Left lung (tissue), 10 donors: ENCODE data around the gene SLC38A6. TPM values are rescaled to one million over a fixed set of nuclear protein-coding genes. Genes with fewer than 3 reads are reported as not detected.

Experiments used
- ATAC-seq: fragments of 200-7000 bp; cut with Tn5 transposase; one replicate; pipeline ENCODE4 v1.9.1; 2020; ENCODE audit warnings: moderate library complexity
- DNase-seq, 4 donors: peaks; one replicate each; pipeline ENCODE4 v3.0.0-alpha.2; 2013 to 2020
- H3K27ac ChIP-seq, 2 donors: fragments of 200-600 bp; sonication (generic) in 1 of 2; one replicate each; pipeline versions ENCODE4 v1.5.0 to v1.8.0; 2020 to 2021
- H3K27me3 ChIP-seq, 2 donors: fragments of 200-600 bp; sonication (generic) in 1 of 2; one replicate each; pipeline versions ENCODE4 v1.5.0 to v1.8.0; 2020 to 2021
- H3K36me3 ChIP-seq, 2 donors: fragments of 200-600 bp; sonication (generic) in 1 of 2; one replicate each; pipeline versions ENCODE4 v1.5.0 to v1.8.0; 2020 to 2021
- H3K4me1 ChIP-seq, 2 donors: fragments of 200-600 bp; one replicate each; pipeline ENCODE4 v1.8.0; 2021
- H3K4me3 ChIP-seq, 2 donors: fragments of 200-600 bp; sonication (generic) in 1 of 2; one replicate each; pipeline versions ENCODE4 v1.5.0 to v1.8.0; 2020 to 2021; ENCODE audit warnings: mild to moderate bottlenecking in 1 of 2
- H3K9me3 ChIP-seq, 2 donors: fragments of 200-600 bp; sonication (generic) in 1 of 2; one replicate each; pipeline versions ENCODE4 v1.5.0 to v1.8.0; 2020 to 2021
- intact Hi-C, 2 donors: fragments of 100-400 bp; cut with DNase I; formaldehyde crosslinking; loops; one replicate each; pipeline versions ENCODE4 v1.11.2 to v1.14.2; 2022
- polyA plus RNA-seq, 6 donors: library from polyadenylated mRNA; unstranded; fragments of 120-200 nt; gene quantifications; one replicate each; pipeline ENCODE4 v1.2.1, GENCODE V29; 2013; ENCODE audit not compliant: insufficient read length in 6 of 6
- total RNA-seq, 2 donors: library from RNA; stranded (reverse); fragmentation: NEBNext Ultra II Directional; extraction: Animal tissue kit (Norgen Biotek cat#: 25700); gene quantifications; one replicate each; pipeline ENCODE4 v1.2.1, GENCODE V29; 2021
- TF ChIP-seq, protein P1 (sequence below), 2 donors: fragments of 200-600 bp; sonication (generic) in 1 of 2; IDR thresholded peaks; one replicate each; pipeline versions ENCODE4 v1.5.0 to v1.8.0; 2021; ENCODE audit warnings: antibody characterized with exemption in 2 of 2
- donor health status: DM: no; HTN: yes; CAD: no.
- donor health status: DM: no; HTN: no; CAD: no.

SLC38A6 gene
- total and polyA plus RNA-seq, 8 donors: 22.4 to 35.2 (median 27.6) TPM

DNA sequence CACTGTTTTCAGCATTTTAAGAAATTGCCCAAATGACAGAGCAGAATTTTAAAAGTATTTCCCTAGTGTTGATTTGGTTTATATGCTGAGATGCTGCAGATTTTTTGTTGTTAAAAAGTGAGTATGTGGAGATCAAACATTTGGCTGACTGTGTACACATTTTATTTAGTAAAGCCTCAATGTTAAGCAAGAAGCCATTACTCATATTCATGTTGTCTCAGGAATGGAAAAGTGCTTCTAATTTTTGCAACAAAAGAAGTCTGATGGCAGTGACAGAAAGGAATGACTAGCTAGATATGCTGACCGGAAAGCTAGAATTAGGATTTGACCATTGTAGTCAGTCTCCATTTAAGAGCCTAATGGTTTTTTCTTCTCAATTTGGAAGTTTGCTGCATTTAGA lies 22.5 kb downstream of the SLC38A6 start:
- Histone ChIP-seq H3K27me3 (no peaks in the 10 kb centered on the region), H3K4me1 (peaks cover 0 to 3% of the 10 kb centered on the region in 2 donors), H3K4me3 (no peak overlapping the region), H3K9me3 (peaks cover 0 to 4% of the 10 kb centered on the region in 2 donors), H3K36me3 (peaks cover 0 to 5% of the 10 kb centered on the region in 2 donors), H3K27ac (no peak overlapping the region)
- DNase-seq: no peak
- no peak for ATAC-seq
- intact Hi-C loops: no loop called here
- TF ChIP-seq, protein P1, sequence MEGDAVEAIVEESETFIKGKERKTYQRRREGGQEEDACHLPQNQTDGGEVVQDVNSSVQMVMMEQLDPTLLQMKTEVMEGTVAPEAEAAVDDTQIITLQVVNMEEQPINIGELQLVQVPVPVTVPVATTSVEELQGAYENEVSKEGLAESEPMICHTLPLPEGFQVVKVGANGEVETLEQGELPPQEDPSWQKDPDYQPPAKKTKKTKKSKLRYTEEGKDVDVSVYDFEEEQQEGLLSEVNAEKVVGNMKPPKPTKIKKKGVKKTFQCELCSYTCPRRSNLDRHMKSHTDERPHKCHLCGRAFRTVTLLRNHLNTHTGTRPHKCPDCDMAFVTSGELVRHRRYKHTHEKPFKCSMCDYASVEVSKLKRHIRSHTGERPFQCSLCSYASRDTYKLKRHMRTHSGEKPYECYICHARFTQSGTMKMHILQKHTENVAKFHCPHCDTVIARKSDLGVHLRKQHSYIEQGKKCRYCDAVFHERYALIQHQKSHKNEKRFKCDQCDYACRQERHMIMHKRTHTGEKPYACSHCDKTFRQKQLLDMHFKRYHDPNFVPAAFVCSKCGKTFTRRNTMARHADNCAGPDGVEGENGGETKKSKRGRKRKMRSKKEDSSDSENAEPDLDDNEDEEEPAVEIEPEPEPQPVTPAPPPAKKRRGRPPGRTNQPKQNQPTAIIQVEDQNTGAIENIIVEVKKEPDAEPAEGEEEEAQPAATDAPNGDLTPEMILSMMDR (IDR thresholded peaks at IDR 0.05): no peak

DNA sequence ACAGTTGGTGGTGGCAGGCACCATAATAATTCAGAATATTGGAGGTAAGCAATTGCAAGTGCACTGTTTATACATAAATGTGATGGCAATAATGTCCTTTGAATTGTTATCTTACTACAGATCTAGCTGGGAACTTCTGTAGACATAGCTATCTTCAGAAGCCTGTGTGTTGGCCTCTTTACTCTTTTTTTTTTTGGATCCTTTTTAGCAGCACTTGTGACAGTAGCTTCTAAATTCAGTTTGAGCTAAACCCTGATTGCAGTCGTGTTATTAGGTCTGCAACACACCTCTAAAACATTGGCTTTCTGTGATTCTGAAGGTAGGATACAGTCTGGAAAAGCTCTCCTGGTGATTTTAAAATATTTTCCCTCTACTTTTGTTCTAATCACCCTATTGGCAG lies 38.5 kb downstream of the SLC38A6 start:
- TF ChIP-seq, protein P1 (IDR thresholded peaks at IDR 0.05): no peak
- intact Hi-C loops: no loop called here
- Histone ChIP-seq H3K4me3 (no peak overlapping the region), H3K36me3 (no peaks in the 10 kb centered on the region), H3K27me3 (no peaks in the 10 kb centered on the region), H3K27ac (no peak overlapping the region), H3K9me3 (peaks cover 0 to 5% of the 10 kb centered on the region in 2 donors), H3K4me1 (no peaks in the 10 kb centered on the region)
- no peak for ATAC-seq
- no peak for DNase-seq

DNA sequence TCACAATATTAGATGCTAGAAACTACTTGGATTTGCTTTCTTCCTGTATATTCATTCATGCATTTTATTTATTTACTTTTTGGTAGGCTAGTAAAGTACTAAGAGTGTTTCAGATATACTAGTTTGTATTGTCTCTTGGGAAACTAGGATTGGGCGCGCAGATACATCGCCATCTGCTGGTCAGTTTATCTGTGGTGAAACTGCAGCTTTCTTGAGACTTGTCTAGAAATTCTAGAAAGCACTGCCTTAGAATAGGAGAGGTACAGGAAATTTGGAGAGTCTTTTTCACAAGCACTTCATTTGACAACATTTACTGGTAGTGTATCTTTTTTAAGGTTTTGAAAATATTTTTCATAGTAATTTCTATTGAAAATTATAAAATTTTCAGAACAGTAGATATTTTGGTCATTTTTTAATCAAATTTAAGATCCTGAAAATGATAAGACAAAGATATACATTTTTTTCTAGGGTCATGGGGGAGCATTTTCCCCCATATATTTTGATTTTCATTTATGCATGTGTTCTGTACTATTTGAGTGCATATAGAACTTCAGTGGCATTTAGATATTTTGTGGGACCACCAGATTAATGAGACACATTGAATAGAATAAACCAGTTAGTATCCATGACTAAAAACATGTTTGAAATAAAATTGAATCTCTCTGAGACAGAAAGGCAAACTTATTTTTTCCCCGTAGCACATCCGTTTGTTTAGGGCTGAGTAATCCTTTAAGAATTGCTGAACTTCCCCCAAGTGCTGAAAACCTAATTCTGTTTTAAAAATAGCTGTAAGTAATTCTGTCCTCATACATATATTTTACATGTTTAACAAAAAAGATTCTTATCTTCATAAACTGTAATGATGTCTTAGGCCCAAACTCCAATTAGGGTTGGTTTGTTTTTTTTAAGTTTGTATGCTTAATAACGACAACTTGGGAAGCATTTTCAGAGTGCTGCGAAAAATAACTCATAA lies 44.5 kb downstream of the SLC38A6 start:
- H3K4me3 ChIP-seq: no peak overlapping the region
- ATAC-seq (peak; percentile 93), DNase-seq (peak in 3 of 4 donors; percentile 44 to 78 (median 56))
- H3K27ac ChIP-seq: peak overlapping the region in 1 of 2 donors; percentile 14
- H3K9me3 ChIP-seq: no peaks in the 10 kb centered on the region
- no peaks in the 10 kb centered on the region for H3K36me3 ChIP-seq
- H3K4me1 ChIP-seq: peaks cover 8 to 12% of the 10 kb centered on the region in 2 donors
- intact Hi-C loops: loop anchor here in 1 of 2 donors (5.0 kb wide), 1 partner anchor 398 kb away; no protein-coding TSS in a partner anchor
- TF ChIP-seq, protein P1 (IDR thresholded peaks at IDR 0.05): peak; percentile 79 to 80
- no peaks in the 10 kb centered on the region for H3K27me3 ChIP-seq

DNA sequence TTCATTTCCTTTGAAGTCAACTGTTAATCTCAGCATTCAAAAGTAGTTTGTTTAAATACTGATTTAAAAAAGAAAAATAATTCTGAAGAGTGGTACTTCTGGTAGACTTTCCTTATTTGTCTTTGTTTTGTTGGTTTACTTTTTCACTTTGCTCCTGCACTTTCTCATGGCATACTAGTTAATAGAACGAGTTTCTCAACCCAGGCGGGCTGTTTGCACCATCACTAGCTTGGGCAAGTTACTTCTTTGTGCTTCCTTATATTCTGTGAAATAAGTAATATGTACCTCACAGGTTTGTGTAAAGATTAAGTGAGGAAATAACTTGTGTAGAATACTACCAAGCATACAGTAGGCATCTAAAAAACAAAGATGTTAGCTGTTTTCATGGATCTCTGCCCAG lies 45.5 kb downstream of the SLC38A6 start:
- peaks cover 8 to 12% of the 10 kb centered on the region in 2 donors for H3K4me1 ChIP-seq
- TF ChIP-seq, protein P1 (IDR thresholded peaks at IDR 0.05): no peak
- DNase-seq: peak in 1 of 4 donors; percentile 24

DNA sequence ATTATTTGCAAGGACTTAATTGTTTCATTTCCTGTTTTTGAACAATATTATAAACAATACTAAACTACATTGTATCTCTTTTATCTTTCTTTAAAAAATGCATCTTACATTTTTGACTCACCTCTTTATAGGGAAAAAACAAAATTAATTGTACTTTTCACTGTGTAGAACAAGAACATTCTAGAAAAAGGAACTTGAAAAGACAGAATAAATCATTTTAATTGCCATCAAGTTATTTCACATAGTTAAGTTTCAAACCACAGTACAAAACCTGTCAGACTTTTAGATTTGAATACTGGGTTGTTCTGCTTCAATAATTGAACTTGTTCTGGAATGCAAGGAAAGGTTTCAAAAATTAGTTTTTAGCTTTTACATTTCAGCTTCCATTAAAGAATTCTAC lies 50.0 kb downstream of the SLC38A6 start:
- intact Hi-C loops: no loop called here
- no peak overlapping the region for H3K4me3 ChIP-seq
- H3K36me3 ChIP-seq: no peaks in the 10 kb centered on the region
- DNase-seq: no peak
- TF ChIP-seq, protein P1 (IDR thresholded peaks at IDR 0.05): no peak
- H3K4me1 ChIP-seq: peaks cover 3 to 12% of the 10 kb centered on the region in 2 donors
- H3K27ac ChIP-seq: no peak overlapping the region
- no peaks in the 10 kb centered on the region for H3K27me3 ChIP-seq
- ATAC-seq: no peak
- H3K9me3 ChIP-seq: no peaks in the 10 kb centered on the region

More for the DNA sequence above, 45.5 kb downstream of the SLC38A6 start:
- Histone ChIP-seq H3K27me3 (no peaks in the 10 kb centered on the region), H3K27ac (peak overlapping the region in 1 of 2 donors; percentile 9), H3K9me3 (no peaks in the 10 kb centered on the region), H3K36me3 (no peaks in the 10 kb centered on the region), H3K4me3 (no peak overlapping the region)
- peak; percentile 59 for ATAC-seq
- intact Hi-C loops: loop anchor here in 1 of 2 donors (5.0 kb wide), 1 partner anchor 399 kb away; no protein-coding TSS in a partner anchor
